ENCODE measurements around the gene LHX3.

- TF ChIP-seq POLR2A (IDR thresholded peaks at IDR 0.05): no peak
- TF ChIP-seq, protein P1, sequence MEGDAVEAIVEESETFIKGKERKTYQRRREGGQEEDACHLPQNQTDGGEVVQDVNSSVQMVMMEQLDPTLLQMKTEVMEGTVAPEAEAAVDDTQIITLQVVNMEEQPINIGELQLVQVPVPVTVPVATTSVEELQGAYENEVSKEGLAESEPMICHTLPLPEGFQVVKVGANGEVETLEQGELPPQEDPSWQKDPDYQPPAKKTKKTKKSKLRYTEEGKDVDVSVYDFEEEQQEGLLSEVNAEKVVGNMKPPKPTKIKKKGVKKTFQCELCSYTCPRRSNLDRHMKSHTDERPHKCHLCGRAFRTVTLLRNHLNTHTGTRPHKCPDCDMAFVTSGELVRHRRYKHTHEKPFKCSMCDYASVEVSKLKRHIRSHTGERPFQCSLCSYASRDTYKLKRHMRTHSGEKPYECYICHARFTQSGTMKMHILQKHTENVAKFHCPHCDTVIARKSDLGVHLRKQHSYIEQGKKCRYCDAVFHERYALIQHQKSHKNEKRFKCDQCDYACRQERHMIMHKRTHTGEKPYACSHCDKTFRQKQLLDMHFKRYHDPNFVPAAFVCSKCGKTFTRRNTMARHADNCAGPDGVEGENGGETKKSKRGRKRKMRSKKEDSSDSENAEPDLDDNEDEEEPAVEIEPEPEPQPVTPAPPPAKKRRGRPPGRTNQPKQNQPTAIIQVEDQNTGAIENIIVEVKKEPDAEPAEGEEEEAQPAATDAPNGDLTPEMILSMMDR (IDR thresholded peaks at IDR 0.05 in 8 of 11, conservative IDR thresholded peaks at IDR 0.05 in 3 of 11): no peak
Observed at GRCh38 chr9:136171009-136171800, 33.7 kb downstream of the LHX3 start.
